Stimulated activated CD4-positive, alpha-beta T cell treated with anti-CD3 and anti-CD28 coated beads, Interleukin-2, amount 100 ng/mL, for 48 hours (primary cell): ENCODE data around the gene CKMT2.

ENCODE experiments used
- DNase-seq, 2 donors: peaks; one replicate each; pipeline ENCODE4 v3.0.0-alpha.2; 2020

Gene CKMT2

DNA sequence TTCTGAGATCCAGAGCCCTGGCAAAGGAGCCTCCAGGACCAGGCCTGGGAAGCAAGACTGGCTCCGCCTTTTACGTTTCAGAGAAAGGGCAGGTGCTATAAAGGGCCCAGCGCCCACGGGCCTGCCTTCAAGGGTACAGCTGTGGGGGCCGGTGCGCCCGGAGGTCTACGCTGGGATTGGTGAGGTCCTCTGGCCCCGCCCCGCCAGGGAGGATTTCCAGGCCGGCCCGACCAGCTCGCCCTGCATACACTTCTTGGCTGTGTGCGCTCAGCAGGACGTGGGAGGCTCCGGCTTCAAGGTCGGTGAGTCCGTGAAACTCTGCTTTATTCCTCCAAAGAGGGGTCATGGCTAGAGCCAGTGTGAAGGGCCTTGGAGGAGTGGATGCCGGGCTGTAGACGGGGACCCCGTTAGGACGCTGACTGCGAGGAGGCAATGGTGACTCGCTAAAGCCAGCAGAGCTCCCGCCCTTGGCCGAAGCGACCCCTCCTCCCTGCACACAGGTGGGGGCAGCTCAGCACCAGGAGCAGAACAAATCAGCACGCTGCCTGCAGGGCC is at the start of gene CKMT2:
TSS of gene CKMT2 (plus strand) at position 243 of the 555 bp plus-strand sequence. CDS start 17,811 bp downstream, outside the sequence.
- DNase-seq: no peak

DNA sequence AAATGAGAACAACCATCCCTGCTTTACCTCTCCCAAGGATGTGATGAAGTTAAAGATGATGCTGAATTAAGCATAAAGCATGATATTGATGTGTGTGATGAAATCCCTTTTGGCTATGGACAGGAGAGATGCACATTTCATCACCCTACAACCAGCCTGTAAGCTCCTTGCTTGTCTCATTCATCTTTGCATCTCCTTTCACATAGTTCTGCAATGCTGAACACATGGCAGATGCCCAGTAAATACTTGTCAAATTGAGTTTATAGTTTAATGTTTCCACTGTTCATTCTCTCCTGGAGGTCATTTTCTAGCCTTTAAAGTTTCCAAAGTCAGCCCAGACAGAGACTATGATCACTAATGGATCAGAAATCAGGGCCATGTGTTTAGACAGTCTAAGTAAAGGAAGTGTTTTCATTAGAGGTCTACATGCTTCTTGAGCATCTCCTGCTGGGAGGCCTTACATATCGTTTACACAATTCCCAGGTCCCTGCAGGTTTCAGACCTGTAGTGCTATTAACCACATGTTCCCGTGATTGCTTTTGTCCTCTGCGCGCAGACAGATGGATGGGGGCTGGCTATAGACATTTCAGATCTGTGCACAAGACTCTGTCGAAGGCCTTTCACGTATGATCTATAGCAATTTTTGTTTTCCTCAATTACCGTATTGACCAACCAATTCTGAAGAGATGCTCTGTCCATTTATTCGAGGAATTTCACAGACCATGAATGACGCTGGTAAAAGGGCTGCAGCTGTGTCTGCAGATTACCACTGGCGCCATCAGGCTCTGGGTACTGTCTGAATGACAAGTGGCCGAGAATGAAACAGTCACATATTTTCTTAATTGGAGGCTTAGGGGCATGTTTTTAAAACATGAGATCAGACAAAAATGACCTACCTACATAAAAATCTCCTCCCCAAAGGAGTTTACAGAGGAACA is 49.0 kb upstream of the CKMT2 start:
- no peak for DNase-seq

DNA sequence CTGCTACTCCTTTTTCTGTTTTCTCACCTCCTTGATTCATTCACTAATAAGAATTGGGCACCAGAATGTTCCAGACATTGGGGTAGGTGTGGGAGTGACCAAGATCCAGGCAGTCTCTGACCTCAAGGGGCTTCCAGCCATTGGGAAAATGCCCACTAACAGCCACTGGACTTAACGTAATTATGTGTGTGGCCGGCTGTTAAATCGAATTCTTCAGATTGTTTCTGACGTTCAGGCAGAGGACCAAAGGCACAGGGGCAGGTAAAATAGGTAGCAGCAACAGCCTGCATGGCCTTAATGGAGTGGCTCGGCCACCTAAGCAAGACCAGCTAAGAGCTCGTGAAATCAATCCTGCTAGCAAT is 48.4 kb upstream of the CKMT2 start:
- DNase-seq: no peak

DNA sequence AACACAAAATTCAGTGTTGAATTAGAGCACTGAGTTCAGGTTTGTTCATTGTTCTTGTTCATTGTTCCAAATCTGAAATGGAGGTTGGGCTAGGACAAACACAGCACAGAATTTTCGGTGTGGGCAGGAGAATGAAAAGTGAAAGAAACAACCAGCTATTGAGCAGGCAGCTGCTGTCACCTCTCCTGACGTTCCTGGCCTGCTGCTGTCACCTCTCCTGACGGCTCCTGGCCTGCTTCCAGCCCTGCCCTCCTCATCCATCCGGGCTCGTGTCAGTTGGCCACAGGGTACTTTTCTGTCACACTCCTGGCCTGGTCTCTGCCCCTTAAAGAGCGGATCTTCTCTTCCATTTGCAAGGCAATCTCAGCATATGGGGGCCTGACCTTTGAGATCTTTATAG is 45.2 kb upstream of the CKMT2 start:
- no peak for DNase-seq

DNA sequence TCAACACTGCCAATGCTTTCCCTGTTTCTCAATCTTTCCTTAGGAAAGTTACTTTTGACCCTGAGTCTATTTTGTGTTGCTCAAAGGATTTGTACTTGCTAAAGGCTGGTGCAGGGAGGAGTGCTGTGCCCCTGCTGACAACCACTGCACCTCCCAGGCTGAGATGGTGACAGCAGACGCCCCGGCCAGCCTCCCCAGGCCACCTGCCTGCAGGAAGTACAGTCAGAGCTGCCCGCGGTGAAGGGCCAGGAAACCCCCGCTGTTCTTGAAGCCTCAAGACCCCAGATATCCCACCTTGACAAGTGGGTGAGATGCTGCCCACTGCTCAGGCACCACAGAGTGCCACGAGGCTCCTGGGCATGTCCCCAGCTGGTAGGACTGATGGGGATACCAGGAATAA is 44.2 kb upstream of the CKMT2 start:
- no peak for DNase-seq

DNA sequence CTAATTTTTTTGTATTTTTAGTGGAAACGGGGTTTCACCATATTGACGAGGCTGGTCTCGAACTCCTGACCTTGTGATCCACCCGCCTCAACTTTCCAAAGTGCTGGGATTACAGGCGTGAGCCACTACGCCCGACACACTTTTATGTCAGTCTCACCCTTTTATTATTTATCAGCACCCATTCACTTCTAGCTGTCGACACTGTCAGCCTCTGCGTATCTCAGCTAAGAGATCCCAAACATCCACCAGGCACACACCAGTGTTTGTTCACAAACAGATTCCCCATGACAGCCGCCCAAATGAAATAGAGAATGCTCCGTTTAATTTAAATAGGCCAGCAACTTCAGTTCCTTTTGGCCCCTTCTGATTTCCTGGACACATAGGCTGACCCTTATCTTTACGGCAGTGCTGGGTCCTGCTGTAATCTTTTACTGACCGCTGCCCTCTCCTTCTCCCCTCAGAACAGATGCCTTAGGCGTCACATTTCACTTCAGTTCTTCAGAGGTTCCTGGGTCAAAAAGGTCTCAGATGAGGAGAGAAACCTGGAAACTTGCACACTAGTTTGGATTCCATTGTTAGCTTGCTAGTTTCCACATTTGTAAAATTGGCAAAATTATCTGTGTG is 43.1 kb upstream of the CKMT2 start:
- no peak for DNase-seq

DNA sequence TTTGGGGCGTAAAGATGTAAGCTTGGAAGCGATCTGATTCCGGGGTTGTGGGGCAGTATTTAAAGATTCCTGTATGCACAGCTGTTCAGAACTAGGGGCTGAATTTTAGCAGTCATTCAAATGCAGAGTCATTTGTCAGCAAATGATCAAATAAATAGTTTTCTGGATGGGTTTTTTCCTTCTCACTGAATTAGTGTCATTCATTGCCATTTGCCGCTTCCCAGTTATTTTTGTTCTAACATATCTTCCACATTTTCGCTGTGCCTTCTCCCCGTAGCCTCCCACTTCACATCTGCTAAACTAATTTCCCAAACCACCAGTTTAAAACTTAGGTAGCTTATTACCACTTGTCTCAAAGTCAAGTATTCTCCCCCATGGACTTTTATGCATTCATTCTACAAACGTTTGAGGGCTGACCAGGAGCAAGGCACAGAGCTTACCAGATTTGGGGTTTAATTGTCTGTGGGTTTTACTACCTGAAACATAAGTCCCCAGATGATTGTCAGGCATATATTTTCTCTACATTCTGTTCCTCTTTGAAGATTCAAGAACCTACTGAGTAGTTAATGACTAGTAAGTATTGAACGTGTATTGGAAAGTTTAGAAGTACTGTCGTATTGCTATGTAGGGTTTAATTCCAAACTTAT is 41.3 kb upstream of the CKMT2 start:
- DNase-seq: no peak

DNA sequence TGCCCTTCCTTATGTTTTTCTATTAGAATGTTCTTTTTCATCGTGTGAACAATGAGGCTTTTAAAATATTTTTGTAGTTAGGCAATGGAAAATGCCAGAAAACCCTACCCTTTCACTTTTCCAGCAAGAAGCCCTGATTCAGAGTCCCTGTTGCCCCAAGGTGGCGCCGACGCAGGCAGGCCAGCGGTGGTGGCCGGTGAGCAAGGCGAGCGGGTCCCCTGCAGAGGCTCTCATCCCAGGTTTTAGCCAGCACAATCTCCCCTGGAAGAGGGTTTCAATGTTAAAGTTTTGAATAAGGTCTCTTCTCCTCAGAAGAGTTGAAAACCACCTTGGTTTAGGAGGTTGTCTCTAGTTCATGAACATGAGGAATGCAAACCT is 40.8 kb upstream of the CKMT2 start:
- DNase-seq: no peak

DNA sequence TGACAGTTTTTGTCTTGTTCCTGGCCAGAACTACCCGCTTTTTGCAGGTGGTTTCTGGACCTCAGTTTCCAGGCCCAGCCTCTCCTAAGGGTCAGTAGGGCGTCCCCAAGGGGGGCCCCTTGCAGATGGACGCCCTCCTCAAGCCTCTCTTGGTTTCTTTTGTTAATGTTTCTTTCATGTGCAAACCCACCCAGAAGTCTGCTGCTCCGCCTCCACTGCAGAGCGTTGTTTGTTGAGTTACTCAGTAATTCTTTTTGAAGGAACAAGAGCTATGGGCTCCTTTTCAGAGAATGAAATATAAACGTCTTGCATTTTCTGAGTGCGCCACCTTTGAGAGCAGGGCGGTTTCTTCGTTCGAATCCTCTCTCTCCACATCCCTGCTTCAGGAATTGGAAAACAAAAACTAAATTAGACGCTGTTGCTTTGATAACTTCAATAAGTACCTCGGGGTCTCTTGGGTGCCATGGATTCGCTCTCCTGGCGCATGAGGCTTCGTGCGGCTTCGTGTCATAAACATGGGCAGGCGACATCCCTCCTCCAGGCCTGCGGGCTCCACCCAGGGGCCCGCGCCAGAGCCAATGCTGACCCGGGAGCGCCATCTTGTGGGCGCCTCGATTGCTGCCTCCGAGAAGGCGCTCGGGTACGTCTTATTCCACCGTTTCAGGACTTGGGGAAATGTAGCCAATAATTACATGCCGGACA is 38.3 kb upstream of the CKMT2 start:
- peak; percentile 82 to 90 for DNase-seq

DNA sequence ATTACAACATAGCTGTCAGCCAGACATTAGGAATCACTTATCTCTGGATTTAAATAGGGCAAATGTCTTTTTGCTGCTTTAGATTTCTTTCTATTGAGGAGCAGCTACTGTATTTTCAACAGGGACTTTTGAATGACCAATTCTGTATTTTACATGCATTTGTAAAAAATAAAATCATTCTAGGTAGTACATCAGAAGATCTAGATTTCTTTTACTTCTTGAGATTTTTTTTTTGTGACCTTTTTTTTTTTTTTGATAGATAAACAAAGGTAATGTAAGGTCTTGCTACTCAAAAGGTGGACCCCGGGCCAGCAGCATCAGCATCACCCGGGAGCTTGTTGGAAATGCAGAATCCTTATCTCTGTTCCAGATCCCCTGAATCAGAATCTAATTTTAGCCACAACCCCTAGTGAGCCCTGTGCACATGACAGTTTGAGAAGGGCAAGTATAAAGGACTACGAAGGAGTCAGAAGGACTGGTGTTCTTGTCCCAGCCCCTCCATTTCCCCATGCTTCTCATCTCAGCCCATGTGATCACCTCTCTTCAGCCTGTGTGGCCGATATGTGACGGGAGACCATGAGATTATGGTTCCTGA is 37.7 kb upstream of the CKMT2 start:
- DNase-seq: no peak

DNA sequence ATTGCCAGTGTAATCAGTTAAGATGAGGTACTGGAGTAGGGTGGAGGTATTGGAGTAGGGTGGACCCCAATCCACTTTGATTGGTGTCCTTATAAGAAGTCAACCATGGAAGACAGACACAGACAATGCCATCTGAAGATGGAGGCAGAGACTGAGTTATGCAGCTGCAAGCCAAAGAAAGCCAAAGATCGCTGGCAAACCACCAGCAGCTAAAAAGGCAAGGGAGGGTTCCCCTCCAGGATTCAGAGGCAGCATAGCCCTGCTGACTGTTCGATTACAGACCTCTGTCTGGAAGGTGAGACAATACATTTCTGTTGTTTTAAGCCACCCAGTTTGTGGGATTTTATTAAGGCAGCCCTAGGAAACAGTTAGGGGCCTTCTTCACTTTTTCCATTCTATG is 30.5 kb upstream of the CKMT2 start:
- no peak for DNase-seq

DNA sequence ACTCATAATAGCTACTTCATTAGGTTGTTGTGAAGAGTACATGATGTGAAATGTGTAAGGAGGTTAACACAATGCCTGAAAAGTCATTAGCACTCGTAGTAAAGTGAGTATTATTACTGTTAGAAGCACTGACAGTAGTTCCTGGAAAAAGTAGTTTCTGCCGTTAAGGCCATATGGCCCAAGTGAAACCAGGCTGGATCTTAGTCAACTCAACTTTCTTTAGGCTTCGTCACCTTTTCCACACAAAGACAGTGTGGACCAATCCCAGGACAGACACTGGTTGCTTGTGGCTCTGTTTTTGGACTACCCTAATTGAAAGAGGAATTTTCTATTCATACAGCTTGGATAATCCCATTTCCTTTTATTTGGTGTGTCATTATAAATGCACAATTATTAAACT is 29.4 kb upstream of the CKMT2 start:
- DNase-seq: no peak

DNA sequence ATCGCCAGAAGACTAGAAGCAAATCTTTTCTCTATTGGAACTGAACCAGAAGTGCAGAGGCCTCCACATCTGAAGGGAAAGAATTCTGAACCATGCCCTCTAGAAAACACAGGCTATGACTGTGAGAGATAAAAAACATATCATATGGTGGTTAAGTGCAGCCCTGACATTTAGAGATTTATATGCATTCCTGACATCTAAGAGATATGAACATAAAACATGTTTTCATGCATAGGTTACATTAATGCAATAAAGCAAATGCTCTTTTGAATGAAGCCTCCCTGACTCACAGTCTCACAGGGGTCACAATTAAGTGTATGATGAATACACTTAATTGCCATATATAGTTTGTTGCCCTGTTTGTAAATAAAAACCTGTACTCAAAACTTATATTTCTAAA is 28.9 kb upstream of the CKMT2 start:
- DNase-seq: no peak

DNA sequence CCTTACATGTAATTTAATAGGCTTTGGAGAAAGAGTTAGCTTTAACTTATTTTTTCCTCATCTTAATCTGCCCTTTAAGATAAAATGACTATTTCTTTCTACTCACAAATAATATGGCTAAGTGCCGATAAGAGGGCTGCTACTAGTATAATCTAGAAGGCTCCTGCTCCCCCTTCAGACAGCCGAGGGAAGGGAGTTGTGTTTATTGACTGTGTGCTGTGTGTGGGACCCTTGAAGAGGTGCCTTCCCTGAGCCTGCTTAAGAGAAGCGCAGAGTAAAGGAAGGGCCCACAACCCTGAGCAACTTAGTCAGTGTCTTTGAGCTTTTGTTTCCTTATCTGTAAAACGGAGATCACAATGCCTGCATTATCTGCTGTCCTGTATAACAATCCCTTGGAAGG is 28.1 kb upstream of the CKMT2 start:
- no peak for DNase-seq

DNA sequence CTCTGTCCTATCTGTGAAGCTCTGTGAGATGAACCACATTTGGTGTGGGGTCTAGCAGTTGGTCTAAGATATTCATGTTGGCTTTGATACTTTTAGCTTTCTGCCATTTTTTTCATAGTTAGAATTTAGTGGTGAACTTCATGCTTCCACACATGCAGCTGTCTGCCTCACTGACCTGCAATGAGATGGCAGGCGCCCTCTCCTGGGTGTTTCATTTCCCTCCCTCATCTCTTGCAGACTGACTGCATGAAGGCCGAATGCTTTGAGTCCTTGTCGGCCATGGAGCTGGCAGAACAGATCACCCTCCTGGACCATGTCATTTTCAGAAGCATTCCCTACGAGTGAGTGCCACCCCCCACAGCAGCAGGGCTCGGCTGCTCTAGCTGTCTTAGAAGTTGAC is 26.1 kb upstream of the CKMT2 start:
- DNase-seq: no peak

DNA sequence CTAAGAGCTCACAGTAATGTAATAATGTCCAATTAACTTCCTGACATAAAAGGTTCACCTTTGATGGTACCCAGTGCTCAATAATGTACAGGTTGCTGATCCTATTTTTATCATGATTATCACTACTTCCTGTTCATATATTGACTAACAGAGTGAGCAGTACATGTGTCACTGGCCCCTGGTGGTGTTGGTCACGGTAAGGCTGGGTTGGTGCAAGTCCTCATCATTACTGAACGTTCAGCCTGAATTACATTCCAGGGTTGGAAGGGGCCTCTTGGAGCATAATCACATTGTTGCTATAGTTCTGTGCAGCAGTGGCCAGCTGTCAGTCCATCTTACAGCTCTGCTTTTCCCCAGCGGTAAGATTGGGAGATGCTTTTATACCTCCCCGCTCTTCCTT is 24.2 kb upstream of the CKMT2 start:
- DNase-seq: no peak

DNA sequence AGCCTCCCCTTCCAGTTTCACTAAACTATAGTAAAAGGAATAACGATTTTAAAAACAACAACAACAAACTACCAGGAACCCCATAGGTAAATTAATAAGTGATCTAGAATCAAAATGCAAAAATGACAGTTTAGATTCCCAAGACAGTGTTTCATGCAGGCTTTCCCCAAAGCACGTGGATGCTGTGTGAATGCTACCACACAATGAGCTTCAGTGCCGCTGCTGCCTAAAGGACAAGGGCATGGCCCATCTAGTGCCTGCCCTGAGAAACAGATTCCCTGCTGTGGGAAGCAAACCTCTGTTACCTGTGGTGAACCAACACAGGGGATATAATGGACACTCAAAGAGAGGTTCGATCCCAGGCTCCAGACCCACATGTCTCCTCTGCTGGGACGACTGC is 23.7 kb upstream of the CKMT2 start:
- DNase-seq: no peak

DNA sequence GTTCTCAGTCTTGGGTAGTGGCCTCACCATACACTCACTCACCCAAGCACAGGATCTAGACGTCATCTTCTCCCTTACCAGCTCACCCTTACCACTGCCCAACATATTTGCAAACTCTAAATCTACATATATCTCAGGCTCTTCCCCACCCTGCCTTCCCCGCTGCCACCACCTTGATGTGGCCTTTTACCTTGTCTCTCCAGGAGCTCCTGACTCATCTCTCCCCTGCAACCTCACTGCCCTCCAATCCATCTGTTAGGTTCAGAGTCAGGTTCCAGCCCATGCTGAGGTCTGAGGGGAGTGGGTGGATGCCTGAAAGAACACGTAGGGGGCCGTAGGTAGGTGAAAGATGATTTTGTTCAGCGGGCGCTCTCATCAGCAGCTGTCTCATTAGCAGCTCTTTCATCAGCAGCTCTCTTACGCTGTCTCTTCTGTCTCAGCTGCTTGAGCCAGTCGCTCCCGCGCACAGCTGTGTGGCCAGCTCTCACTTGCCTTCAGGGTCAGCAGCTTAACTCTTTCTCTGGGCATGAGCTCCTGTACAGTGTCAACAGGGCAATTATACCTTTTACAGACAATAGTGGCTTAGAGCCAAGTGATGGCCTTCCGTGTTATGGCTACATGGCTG is 23.1 kb upstream of the CKMT2 start:
- DNase-seq: no peak

DNA sequence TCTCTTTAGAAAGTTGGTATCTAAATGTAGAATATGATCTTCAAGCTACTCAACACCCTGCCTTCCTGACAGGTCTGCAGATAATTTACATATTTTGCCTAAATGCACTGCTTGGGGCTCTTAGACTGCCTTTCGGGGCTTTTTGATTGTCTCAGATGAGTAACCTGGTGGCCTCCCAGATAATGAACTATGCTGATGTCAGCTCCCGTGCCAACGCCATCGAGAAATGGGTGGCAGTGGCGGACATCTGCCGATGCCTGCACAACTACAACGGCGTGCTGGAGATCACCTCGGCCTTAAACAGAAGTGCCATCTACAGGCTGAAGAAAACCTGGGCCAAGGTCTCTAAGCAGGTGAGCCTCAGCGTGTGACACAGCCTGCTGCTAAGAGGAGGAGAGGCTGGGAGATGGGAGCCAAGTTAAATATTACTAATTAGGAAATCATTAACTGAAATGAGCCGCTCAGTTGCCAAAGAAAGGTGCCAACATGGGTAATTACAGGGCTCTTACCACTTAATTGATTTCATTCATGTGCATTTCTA is 20.8 kb upstream of the CKMT2 start:
- DNase-seq: no peak

DNA sequence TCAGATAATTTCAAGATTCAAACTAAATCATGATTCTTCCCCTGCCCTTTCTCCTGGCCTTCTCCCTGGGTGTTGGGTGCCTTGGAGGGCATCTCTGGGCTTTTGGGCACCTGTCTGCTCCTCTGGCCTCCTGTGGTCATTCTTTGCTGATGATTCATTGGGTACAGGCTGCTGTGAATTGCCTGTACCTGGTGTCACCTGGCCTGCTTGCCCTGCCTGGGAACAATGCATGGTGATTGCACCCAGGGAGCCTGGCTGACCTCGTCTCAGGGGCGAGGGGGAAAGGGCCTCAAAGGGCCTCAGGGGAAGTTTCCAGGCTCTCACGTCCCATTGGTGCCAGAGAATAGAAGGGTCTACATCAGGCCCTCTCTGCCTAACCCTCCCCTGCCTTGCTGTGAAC is 20.1 kb upstream of the CKMT2 start:
- DNase-seq: no peak

DNA sequence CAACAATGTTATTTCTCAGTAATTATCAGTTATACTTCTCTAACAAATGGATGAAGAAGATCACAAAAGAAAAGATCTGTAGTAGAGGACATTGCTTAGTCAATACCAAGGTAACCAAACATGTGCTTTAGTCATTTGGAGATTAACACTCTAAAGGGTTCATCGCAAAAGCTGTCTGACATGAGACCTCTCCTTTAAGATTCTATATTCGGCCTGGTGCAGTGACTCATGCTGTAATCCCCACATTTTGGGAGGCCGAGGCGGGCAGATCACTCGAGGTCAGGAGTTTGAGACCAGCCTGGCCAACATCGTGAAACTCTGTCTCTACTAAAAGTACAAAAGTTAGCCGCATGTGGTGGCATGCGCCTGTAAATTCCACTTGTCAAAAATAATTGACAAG is 18.3 kb upstream of the CKMT2 start:
- DNase-seq: no peak

DNA sequence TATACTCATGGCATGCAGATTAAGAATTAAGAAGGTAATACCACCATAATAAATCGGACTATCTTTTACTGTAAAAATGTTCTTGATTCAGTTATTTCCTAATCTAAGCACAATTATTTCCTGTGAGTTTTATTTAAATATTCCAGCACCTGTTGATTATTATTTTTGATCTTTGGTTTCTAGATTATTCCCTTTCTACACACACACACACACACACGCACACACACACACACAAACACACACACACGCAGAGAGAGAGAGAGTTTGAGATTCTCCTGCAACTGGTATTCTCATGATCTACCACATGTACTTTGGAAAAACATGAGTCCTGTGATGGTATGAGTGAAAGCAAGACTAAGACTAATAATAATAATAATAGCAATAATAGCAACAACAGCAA is 17.0 kb upstream of the CKMT2 start:
- no peak for DNase-seq
